Measurements from ENCODE around the gene SEPTIN8. TPM values are rescaled to one million over a fixed set of nuclear protein-coding genes. Genes with fewer than 3 reads are reported as not detected.

Gene SEPTIN8
- 33.4 TPM for total RNA-seq
- long read RNA-seq, full-length matches to known transcripts, result 47 of 86 reads
- long read RNA-seq, partial matches to known transcripts, result 2 of 86 reads
- long read RNA-seq, other reads (novel, unspliced or antisense), result 37 of 86 reads

- DNase-seq (ENCODE audit: low spot score), result peak; percentile 90
Observed at GRCh38 chr5:132777209-132778069, at the start of gene SEPTIN8. TSS of gene SEPTIN8 (minus strand) at chr5:132777239. CDS start at chr5:132777137, 102 bp downstream.

GRCh38 chr5:132826424-132827082 is 49.5 kb upstream of the SEPTIN8 start:
- DNase-seq (ENCODE audit: low spot score), result peak; percentile 51

DNA sequence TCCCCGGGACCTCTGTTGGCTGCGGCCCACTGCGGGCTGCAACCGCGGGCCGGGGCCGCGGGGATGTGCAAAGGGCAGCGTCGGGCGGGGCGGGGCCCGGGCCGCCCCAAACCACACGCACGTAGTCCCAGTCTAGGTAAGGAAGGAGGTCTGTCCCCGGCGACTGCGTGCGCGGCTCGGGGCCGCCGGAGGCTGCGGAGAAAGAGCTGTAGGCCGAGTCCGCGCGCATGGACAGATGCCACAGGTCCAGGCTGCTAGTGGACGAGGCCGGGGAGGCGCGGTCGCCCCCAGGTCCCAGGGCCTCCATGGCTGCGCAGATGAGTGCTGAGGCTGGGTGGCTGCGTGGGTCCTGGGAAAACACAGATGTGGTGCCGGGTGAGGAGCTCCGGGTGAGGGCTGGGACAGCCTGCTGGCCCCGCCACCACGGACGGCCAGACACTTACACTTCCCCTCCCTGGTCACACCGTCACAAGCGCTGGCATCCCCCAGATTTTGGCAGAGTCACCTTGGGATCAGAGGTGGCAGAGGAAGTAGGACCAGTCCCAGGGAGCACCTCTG is 48.9 kb upstream of the SEPTIN8 start:
- DNase-seq (ENCODE audit: low spot score), result no peak

GRCh38 chr5:132825033-132825833 is 48.2 kb upstream of the SEPTIN8 start:
- DNase-seq (ENCODE audit: low spot score), result no peak

- no peak for DNase-seq (ENCODE audit: low spot score)
Observed at GRCh38 chr5:132824426-132824825, 47.4 kb upstream of the SEPTIN8 start.

DNA sequence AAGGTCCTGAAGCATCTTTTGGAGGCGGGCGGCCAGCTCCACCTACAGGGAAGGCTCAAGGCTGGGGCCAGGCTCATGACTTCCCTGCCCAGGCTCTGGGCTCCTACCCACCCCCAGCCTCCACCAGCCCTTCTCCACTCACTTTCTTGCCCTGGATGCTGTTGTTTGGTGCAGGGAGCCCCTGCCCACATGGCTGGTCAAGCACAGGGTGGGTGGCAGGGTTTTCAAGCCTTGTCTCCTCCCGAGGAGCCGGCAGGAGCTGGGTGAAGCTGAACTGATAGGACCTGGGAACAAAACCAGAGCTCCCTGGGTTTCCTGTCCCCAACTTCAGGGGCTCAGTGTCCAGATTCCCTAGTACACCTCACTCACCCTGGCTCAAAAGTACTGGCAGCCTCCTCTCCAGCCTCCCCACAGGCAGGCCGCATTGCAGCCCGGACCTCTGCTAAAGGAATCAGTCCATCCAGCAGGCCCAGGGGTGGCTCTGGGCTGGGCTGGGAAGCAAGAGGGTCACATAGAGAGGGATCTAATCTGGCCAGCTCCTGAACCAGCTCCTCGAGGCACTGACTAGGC is 46.5 kb upstream of the SEPTIN8 start:
- no peak for DNase-seq (ENCODE audit: low spot score)

DNA sequence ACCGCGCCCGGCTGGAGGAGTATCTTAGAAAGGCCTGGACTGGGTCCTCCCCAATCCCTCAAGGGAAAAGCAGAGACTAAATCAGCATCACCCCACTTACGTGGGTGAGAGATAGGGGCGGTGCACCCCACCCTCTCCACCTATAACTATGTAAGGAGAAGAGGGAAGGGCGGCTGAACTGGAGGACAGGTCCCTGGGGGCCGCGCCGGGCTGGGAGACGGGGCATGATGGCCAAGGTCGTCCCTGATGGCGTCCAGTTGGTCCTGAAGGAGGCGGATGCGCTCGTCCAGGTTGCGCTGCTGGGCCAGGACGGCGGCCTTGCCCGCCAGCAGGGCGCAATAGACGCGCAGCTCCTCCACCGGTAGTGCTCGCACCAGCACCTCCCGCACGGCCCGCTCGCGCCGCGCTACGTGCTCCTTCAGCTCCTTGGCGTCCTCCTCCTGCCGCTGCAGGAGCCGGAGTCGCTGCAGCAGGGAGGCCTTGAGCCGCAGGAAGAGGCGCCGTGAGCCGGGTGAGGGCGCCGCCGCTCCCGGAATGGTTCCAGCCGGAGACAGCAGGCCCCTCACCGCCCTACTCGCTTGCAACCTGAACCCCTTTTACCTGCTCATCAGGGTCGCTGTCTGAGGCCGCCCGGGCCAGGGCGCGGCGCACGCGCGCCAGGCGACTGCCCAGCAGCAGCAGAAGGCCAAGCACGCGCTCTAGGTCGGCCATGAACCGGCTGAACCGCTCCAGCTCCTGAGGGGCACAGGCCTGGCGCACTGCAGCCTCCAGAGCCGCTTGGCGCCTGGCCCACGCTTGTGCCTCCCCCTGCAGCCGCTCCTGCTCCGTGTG is 45.8 kb upstream of the SEPTIN8 start:
- DNase-seq (ENCODE audit: low spot score), result no peak

GRCh38 chr5:132821791-132822190 is 44.8 kb upstream of the SEPTIN8 start:
- DNase-seq (ENCODE audit: low spot score), result no peak

DNA sequence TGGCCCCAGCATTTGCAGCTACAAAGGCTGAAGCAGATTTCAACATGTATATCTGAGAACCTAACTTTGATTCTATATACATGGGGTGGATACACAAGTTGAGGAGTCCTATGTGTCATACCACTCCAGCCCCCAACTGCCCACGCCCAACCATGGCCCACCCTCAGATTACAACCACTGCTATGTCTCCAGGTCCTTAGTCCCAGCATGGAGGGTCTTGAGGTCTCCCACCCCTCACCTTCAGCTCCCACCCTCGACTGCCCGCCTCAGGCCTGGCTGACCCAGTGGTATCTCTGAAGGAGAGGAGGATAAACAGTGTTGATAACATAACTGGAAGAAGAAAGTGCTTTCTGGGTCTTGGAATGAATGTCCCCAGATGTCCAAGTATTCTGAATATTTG is 44.3 kb upstream of the SEPTIN8 start:
- no peak for DNase-seq (ENCODE audit: low spot score)

GRCh38 chr5:132820162-132820754 is 43.2 kb upstream of the SEPTIN8 start:
- DNase-seq (ENCODE audit: low spot score), result peak; percentile 96

DNA sequence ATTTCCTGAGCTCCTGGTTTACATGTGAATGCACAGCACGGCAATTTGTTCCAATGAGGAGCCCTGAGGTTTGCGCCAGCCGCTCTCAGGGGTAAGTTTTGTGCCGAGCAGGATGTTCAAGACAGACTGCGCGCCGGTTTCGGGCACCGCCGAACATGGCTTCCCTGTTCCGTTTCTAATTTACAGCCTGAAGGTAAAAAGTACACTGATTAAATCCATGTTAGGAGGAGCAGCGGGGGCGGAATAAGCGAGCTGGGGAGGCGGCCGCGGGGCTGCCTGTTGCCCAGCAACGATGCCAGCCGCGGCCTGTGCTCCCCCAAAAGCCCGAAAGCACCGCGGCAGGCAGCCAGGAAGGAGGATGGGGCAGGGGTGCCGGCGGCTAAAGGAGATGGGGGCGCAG is 42.4 kb upstream of the SEPTIN8 start:
- no peak for DNase-seq (ENCODE audit: low spot score)

DNA sequence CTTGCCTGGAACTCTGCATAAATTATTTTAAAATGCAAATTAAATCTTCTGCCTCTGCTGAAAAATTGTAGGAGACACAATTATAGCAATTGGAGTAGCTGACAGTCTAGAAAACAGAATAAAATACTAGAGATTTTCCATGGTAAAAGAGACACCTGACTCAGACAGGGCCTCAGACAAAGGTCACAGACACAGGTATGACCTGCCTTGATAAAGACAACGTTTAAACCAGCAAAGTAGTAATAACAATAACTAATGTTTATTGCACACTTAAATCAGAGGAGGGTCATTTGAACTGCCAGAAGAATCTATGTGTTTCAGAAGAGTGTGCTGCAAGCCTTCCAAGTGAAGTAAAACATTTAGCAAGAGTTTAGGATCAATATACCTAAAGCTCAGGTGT is 40.0 kb upstream of the SEPTIN8 start:
- DNase-seq (ENCODE audit: low spot score), result no peak

DNA sequence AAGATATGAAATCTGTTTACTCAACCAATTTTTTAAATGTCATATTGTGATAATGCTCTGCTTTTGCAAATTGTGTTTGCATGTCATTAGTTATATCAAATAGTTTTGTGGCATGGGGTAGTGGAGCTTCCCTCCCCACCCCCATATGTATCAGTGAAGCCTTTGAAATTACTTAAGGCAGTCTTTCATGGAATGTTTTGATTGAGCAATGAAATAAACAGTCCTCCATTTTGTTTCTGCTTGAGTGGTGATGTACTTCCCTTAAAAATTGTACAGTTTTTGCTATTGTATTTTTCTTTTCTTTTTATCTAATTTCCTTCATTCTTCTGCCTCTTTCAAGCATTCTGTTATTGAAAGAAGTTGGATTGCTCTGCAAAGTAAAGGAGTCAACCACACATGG is 39.5 kb upstream of the SEPTIN8 start:
- no peak for DNase-seq (ENCODE audit: low spot score)

DNA sequence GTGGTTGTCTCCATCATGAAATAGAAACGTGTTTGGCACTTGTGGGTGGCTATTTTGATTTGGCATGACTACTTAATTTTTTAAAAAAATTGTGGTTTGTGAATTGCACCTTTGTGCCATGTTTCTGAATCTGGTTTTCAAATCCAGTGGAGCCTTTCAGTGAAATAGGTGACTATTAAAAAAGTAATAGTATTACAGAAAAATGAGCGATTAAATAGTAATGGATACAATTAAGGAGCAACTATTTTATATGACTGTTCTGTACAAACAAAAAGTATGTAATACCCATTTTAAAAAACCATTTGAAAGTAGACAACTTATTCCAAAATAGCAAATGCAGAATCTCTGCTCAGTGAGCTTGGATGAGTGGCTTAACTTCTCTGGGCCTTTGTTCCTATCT is 39.0 kb upstream of the SEPTIN8 start:
- DNase-seq (ENCODE audit: low spot score), result no peak

DNA sequence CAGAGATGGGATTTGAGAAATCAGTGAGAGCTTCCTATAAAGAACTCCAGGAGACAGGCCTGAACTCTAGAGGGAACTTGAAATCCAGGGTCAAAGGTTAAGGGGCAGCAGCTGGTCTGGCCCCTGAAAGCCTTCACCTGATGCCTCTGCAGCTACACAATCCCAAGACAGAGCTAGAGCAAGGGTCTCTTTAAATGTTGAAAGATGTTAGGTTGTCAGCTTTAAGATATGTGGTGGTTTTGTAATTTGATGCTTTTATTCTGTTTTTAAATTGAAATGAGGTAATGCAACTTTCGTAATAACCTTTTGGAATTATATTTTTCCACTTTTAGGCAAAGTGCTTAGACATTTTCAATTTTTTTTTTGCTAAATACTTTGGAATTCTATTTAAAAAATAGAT is 38.4 kb upstream of the SEPTIN8 start:
- no peak for DNase-seq (ENCODE audit: low spot score)

DNA sequence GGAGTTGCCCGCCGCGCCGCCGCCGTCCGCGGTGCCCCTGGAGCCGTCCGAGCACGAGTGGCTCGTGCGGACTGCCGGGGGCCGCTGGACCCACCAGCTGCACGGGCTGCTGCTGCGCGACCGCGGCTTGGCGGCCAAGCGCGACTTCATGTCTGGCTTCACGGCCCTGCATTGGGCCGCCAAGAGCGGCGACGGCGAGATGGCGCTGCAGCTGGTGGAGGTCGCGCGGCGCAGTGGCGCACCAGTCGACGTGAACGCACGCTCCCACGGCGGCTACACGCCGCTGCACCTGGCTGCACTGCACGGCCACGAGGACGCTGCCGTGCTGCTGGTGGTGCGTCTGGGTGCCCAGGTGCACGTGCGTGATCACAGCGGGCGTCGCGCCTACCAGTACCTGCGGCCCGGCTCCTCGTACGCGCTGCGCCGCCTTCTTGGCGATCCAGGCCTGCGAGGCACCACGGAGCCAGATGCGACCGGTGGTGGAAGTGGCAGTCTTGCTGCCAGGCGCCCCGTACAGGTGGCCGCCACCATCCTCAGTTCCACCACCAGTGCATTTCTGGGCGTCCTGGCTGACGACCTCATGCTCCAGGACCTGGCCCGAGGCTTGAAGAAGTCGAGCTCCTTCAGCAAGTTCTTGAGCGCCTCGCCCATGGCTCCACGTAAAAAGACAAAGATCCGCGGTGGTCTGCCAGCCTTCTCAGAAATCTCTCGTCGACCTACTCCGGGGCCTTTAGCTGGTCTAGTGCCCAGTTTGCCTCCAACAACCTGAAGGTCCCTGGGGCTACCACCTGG is 37.7 kb upstream of the SEPTIN8 start:
- no peak for DNase-seq (ENCODE audit: low spot score)

DNA sequence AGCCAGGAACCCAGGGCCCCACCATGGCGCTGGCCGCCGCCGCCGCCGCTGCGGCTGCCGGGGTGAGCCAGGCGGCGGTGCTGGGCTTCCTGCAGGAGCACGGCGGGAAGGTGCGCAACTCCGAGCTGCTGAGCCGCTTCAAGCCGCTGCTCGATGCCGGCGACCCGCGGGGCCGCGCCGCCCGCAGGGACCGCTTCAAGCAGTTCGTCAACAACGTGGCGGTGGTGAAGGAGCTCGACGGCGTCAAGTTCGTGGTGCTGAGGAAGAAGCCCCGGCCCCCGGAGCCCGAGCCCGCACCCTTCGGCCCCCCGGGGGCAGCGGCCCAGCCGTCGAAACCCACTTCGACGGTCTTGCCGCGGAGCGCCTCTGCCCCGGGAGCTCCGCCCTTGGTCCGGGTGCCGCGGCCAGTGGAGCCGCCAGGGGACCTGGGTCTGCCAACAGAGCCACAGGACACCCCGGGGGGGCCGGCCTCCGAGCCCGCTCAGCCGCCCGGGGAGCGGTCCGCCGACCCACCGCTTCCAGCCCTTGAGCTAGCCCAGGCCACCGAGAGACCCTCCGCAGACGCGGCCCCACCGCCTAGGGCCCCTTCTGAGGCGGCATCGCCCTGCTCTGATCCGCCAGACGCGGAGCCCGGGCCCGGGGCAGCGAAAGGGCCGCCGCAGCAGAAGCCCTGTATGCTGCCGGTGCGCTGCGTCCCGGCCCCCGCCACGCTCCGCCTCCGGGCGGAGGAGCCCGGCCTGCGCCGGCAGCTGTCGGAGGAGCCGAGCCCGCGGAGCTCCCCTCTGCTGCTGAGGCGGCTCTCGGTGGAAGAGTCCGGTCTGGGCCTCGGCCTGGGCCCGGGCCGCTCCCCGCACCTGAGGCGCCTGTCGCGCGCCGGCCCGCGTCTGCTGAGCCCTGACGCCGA is 36.8 kb upstream of the SEPTIN8 start:
- no peak for DNase-seq (ENCODE audit: low spot score)

Data from mesenteric fat pad (tissue), 1 donor.